Duodenal mucosa (tissue), 2 donors: ENCODE measurements around the gene CTNNA1.

ENCODE experiments used
- H3K27ac ChIP-seq: one replicate; pipeline ENCODE4 v1.7.0; 2013; ENCODE audit warnings: low read depth, low read length
- H3K27me3 ChIP-seq, 2 donors: one replicate each; pipeline ENCODE4 v1.7.0; 2013; ENCODE audit warnings: low read length in 2 of 2, control low read depth in 1 of 2; ENCODE audit not compliant: insufficient read depth in 2 of 2, control insufficient read depth in 1 of 2
- H3K36me3 ChIP-seq, 2 donors: one replicate each; pipeline ENCODE4 v1.7.0; 2013; ENCODE audit warnings: low read length in 2 of 2, control low read depth in 1 of 2; ENCODE audit not compliant: insufficient read depth in 2 of 2, control insufficient read depth in 1 of 2
- H3K4me1 ChIP-seq, 2 donors: one replicate each; pipeline ENCODE4 v1.7.0; 2013; ENCODE audit warnings: low read length in 2 of 2, control low read depth in 1 of 2; ENCODE audit not compliant: insufficient read depth in 2 of 2, control insufficient read depth in 1 of 2
- H3K4me3 ChIP-seq, 2 donors: one replicate each; pipeline ENCODE4 v1.7.0; 2013; ENCODE audit warnings: low read length in 2 of 2, low read depth in 1 of 2
- H3K9ac ChIP-seq, 2 donors: one replicate each; pipeline ENCODE4 v1.7.0; 2013; ENCODE audit warnings: low read length in 2 of 2, low read depth in 1 of 2
- H3K9me3 ChIP-seq, 2 donors: one replicate each; pipeline ENCODE4 v1.7.0; 2013; ENCODE audit warnings: low read length in 2 of 2, control low read depth in 1 of 2; ENCODE audit not compliant: control insufficient read depth in 1 of 2

Gene CTNNA1

GRCh38 chr5:138775034-138775433 lies 21.8 kb downstream of the CTNNA1 start:
- H3K9me3 ChIP-seq: no peaks in the 10 kb centered on the region
- no peak overlapping the region for H3K27ac ChIP-seq
- H3K4me1 ChIP-seq: no peaks in the 10 kb centered on the region
- H3K9ac ChIP-seq: no peak overlapping the region
- peaks cover 7 to 8% of the 10 kb centered on the region in 2 donors for H3K36me3 ChIP-seq
- no peak overlapping the region for H3K4me3 ChIP-seq
- no peaks in the 10 kb centered on the region for H3K27me3 ChIP-seq

GRCh38 chr5:138778234-138778633 lies 25.0 kb downstream of the CTNNA1 start:
- H3K27ac ChIP-seq: no peak overlapping the region
- no peaks in the 10 kb centered on the region for H3K27me3 ChIP-seq
- H3K4me3 ChIP-seq: no peak overlapping the region
- no peak overlapping the region for H3K9ac ChIP-seq
- no peaks in the 10 kb centered on the region for H3K4me1 ChIP-seq
- no peaks in the 10 kb centered on the region for H3K9me3 ChIP-seq
- H3K36me3 ChIP-seq: peaks cover 7 to 11% of the 10 kb centered on the region in 2 donors

GRCh38 chr5:138783976-138784375 lies 30.8 kb downstream of the CTNNA1 start:
- H3K9ac ChIP-seq: no peak overlapping the region
- H3K4me1 ChIP-seq: no peaks in the 10 kb centered on the region
- peaks cover 0 to 18% of the 10 kb centered on the region in 2 donors for H3K36me3 ChIP-seq
- no peak overlapping the region for H3K4me3 ChIP-seq
- H3K9me3 ChIP-seq: no peaks in the 10 kb centered on the region
- no peak overlapping the region for H3K27ac ChIP-seq
- no peaks in the 10 kb centered on the region for H3K27me3 ChIP-seq

DNA sequence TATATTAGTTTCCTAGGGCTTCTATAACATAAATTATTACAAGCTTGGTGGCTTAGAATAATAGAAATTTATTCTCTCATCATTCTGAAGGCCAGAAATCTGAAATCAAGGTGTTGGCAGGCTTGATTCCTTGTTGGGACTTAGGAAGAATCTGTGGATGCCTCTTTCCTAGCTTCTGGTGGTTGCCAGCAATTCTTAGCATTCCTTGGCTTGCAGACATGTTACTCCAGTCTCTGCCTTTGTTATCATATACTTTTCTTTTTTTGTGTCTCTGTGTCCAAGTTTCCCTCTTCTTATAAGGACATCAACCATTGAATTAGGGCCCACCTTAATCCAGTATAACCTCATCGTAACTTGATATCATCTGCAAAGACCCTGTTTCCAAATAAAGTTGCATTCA lies 31.4 kb downstream of the CTNNA1 start:
- H3K4me1 ChIP-seq: no peaks in the 10 kb centered on the region
- no peak overlapping the region for H3K9ac ChIP-seq
- no peaks in the 10 kb centered on the region for H3K9me3 ChIP-seq
- peaks cover 0 to 18% of the 10 kb centered on the region in 2 donors for H3K36me3 ChIP-seq
- H3K27ac ChIP-seq: no peak overlapping the region
- H3K27me3 ChIP-seq: no peaks in the 10 kb centered on the region
- H3K4me3 ChIP-seq: no peak overlapping the region

GRCh38 chr5:138789771-138790242 lies 36.6 kb downstream of the CTNNA1 start:
- no peaks in the 10 kb centered on the region for H3K4me1 ChIP-seq
- H3K9ac ChIP-seq: no peak overlapping the region
- H3K4me3 ChIP-seq: no peak overlapping the region
- no peak overlapping the region for H3K27ac ChIP-seq
- no peaks in the 10 kb centered on the region for H3K9me3 ChIP-seq
- no peaks in the 10 kb centered on the region for H3K27me3 ChIP-seq
- H3K36me3 ChIP-seq: peaks cover 0 to 7% of the 10 kb centered on the region in 2 donors

DNA sequence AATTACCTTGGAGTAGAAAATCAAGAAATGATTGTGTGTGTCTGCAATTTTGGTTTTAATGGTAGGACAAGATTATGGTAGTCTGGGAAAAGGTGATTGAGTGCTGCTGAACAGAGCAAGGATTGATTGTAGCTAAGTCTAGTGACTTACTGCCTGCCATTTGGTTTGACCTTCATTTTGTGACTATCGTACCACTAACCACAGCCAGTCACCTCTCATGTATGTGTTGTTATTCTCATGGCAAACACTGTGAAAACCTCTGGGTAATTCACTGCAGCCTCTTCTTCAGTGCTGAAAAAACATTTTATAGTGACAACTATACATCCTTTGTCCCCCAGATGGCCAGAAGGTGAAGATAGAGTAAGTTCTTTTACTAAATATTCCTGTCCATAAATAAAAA lies 37.5 kb downstream of the CTNNA1 start:
- no peaks in the 10 kb centered on the region for H3K27me3 ChIP-seq
- peaks cover 0 to 7% of the 10 kb centered on the region in 2 donors for H3K36me3 ChIP-seq
- no peaks in the 10 kb centered on the region for H3K9me3 ChIP-seq
- H3K4me3 ChIP-seq: no peak overlapping the region
- no peak overlapping the region for H3K9ac ChIP-seq
- H3K27ac ChIP-seq: no peak overlapping the region
- no peaks in the 10 kb centered on the region for H3K4me1 ChIP-seq

GRCh38 chr5:138792195-138792790 lies 39.1 kb downstream of the CTNNA1 start:
- Histone ChIP-seq H3K4me3 (no peak overlapping the region), H3K9ac (no peak overlapping the region), H3K36me3 (no peaks in the 10 kb centered on the region), H3K9me3 (no peaks in the 10 kb centered on the region), H3K27me3 (no peaks in the 10 kb centered on the region), H3K4me1 (no peaks in the 10 kb centered on the region), H3K27ac (no peak overlapping the region)

DNA sequence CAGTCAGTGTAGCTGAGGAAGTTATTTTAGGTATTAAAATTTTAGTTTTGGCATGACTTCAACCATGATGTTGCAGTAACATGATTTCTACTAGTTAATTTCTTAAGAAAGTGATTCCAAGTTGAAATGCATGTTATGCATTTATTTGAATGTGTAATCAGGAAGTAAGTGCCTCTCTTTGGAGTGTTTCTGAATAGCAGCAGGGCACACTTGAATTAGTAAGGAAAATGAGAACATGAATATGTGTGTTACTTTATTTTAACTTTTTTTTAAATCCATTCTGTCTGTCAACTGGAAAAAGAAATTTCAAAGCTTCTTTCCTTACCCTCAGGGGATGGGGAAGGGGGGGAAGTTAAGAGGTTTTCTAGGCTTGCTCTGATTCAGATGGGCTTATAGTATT lies 40.4 kb downstream of the CTNNA1 start:
- Histone ChIP-seq H3K27me3 (no peaks in the 10 kb centered on the region), H3K4me1 (no peaks in the 10 kb centered on the region), H3K27ac (no peak overlapping the region), H3K9me3 (no peaks in the 10 kb centered on the region), H3K9ac (no peak overlapping the region), H3K4me3 (no peak overlapping the region), H3K36me3 (no peaks in the 10 kb centered on the region)

DNA sequence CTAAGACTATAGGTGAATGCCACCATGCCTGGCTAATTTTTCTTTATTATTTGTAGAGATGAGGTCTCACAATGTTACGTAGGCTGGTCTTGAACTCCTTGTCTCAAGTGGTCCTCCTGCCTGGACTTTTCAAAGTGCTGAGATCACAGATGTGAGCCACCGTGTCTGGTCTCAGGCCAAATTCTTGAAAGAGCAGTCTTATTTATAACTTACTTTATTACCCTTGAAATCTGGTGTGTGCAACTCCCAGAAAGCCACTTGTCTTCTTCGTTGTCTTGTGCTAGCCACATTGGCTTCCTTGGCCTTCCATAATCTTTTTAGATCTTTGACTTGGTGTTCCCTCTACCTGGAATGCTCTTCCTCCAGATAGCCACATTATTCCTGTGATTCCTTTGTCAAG lies 50.1 kb downstream of the CTNNA1 start:
- no peaks in the 10 kb centered on the region for H3K27me3 ChIP-seq
- H3K4me1 ChIP-seq: no peaks in the 10 kb centered on the region
- peaks cover 3 to 12% of the 10 kb centered on the region in 2 donors for H3K36me3 ChIP-seq
- no peak overlapping the region for H3K4me3 ChIP-seq
- H3K9ac ChIP-seq: no peak overlapping the region
- H3K27ac ChIP-seq: no peak overlapping the region
- H3K9me3 ChIP-seq: no peaks in the 10 kb centered on the region

DNA sequence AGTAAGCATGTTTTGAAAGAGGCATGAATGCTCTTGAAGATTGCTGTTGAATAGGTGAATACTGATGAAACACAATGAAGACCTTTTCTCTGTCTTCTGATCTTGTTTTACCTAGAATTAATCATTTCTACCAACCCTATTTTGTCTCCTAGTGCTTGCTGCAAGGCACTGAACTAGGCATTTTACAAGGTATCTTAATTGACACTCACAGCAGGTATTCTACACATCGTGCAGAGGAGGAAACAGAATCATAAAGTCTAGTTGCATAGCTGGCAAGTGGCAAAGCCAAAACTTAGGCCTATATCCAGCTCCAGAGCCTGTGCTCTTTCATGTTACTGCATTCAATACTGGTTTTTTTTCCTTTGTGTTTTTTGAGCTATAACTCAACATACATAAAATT lies 50.7 kb downstream of the CTNNA1 start:
- Histone ChIP-seq H3K27ac (no peak overlapping the region), H3K9ac (no peak overlapping the region), H3K27me3 (no peaks in the 10 kb centered on the region), H3K36me3 (peaks cover 3 to 16% of the 10 kb centered on the region in 2 donors), H3K9me3 (no peaks in the 10 kb centered on the region), H3K4me1 (no peaks in the 10 kb centered on the region), H3K4me3 (no peak overlapping the region)

DNA sequence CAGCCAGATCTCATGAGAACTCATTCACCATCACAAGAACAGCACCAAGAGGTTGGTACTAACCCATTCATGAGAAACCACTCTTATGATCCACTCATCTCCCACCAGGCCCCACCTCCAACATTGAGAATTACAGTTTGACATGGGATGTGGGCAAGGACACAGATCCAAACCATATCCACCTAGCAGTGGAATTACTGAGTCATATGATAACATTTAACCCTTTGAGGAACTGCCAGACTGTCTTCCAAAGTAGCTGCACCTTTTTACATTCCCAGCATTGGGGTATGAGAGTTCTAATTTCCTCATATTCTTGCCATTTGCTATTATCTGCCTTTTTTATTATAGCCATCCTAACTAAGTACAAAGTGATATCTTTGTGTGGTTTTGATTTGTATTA lies 51.9 kb downstream of the CTNNA1 start:
- Histone ChIP-seq H3K27ac (no peak overlapping the region), H3K9ac (no peak overlapping the region), H3K4me3 (no peak overlapping the region), H3K27me3 (no peaks in the 10 kb centered on the region), H3K9me3 (no peaks in the 10 kb centered on the region), H3K4me1 (no peaks in the 10 kb centered on the region), H3K36me3 (peaks cover 3 to 18% of the 10 kb centered on the region in 2 donors)
